ENCODE results near the gene KCTD17.

The KCTD17 gene

GRCh38 chr22:37019309-37020191 is 32.0 kb upstream of the KCTD17 start, which contains the start of the genes MPST and TST:
Gene MPST, plus strand, starts transcription at chr22:37019742. Its CDS starts 95 bp downstream, at chr22:37019837.
Gene TST, minus strand, starts transcription at chr22:37019447. Its CDS starts 715 bp downstream, at chr22:37018732.
- DNase-seq: peak; percentile 75

GRCh38 chr22:37020192-37020479 is 31.4 kb upstream of the KCTD17 start:
- DNase-seq: no peak

- DNase-seq: no peak
Measured at GRCh38 chr22:37021041-37021440, 30.5 kb upstream of the KCTD17 start.

- no peak for DNase-seq
Measured at GRCh38 chr22:37021710-37022482, 29.6 kb upstream of the KCTD17 start.

- no peak for DNase-seq
Measured at GRCh38 chr22:37022483-37023337, 28.8 kb upstream of the KCTD17 start.

GRCh38 chr22:37023743-37024338 is 27.7 kb upstream of the KCTD17 start:
- DNase-seq: no peak

- no peak for DNase-seq
Measured at GRCh38 chr22:37024339-37025157, 27.0 kb upstream of the KCTD17 start.

GRCh38 chr22:37025500-37026070 is 26.0 kb upstream of the KCTD17 start:
- no peak for DNase-seq

- DNase-seq: no peak
Measured at GRCh38 chr22:37026325-37026724, 25.2 kb upstream of the KCTD17 start.

GRCh38 chr22:37027556-37027955 is 24.0 kb upstream of the KCTD17 start:
- no peak for DNase-seq

GRCh38 chr22:37028692-37029674 is 22.6 kb upstream of the KCTD17 start:
- no peak for DNase-seq

GRCh38 chr22:37030560-37031281 is 20.8 kb upstream of the KCTD17 start:
- no peak for DNase-seq

- DNase-seq: no peak
Measured at GRCh38 chr22:37032134-37032534, 19.4 kb upstream of the KCTD17 start.

GRCh38 chr22:37032535-37033460 is 18.7 kb upstream of the KCTD17 start:
- peak; percentile 53 for DNase-seq

GRCh38 chr22:37033605-37034430 is 17.7 kb upstream of the KCTD17 start:
- DNase-seq: no peak

- no peak for DNase-seq
Measured at GRCh38 chr22:37036655-37037377, 14.7 kb upstream of the KCTD17 start.
